Gastroesophageal sphincter (tissue), 3 donors: ENCODE results near the gene CD300A.

Source experiments
- POLR2A ChIP-seq, 2 donors: fragments of 450-650 bp; IDR thresholded peaks; one replicate each; pipeline ENCODE4 v1.6.1; 2017; ENCODE audit warnings: antibody characterized with exemption in 2 of 2, mild to moderate bottlenecking in 2 of 2, moderate library complexity in 1 of 2
- TF ChIP-seq, protein P1 (sequence below), 4 experiments: fragments of 200-600 bp in 2 of 4; fragments of 450-650 bp in 2 of 4; sonication (generic) in 1 of 4; IDR thresholded peaks; one replicate each; pipeline ENCODE4 v1.5.1; 2017 to 2019; ENCODE audit warnings: antibody characterized with exemption in 4 of 4, mild to moderate bottlenecking in 2 of 4, moderate library complexity in 2 of 4

DNA sequence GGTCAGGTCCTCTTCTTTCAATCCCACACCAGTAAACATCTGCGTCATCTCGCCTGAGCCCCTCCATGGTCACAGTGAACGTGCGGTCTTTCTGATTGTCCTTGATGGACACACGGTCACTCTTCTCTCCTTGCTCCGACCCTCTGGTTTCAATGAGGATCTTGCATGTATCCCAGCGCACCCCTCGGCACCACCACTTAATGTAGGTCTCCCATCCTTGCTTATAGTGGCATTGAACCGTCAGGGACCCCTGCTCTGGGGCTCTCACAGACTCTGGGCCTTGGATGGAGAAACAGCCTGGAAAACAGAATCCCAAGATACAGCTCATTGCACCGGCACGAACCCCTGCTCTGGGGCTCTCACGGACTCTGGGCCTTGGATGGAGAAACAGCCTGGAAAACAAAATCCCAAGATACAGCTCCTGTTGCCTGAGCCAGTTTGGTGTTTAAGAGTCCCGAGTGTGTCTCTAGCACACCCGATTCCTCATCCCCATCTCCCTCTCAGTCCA, 59.4 kb downstream of the CD300A start:
- TF ChIP-seq, protein P1, sequence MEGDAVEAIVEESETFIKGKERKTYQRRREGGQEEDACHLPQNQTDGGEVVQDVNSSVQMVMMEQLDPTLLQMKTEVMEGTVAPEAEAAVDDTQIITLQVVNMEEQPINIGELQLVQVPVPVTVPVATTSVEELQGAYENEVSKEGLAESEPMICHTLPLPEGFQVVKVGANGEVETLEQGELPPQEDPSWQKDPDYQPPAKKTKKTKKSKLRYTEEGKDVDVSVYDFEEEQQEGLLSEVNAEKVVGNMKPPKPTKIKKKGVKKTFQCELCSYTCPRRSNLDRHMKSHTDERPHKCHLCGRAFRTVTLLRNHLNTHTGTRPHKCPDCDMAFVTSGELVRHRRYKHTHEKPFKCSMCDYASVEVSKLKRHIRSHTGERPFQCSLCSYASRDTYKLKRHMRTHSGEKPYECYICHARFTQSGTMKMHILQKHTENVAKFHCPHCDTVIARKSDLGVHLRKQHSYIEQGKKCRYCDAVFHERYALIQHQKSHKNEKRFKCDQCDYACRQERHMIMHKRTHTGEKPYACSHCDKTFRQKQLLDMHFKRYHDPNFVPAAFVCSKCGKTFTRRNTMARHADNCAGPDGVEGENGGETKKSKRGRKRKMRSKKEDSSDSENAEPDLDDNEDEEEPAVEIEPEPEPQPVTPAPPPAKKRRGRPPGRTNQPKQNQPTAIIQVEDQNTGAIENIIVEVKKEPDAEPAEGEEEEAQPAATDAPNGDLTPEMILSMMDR (IDR thresholded peaks at IDR 0.05): no peak
- TF ChIP-seq POLR2A (IDR thresholded peaks at IDR 0.05): no peak
